ENCODE measurements around the gene FHL1.
"Not testable (repeated sequence)": the region's sequence is repeated elsewhere in the genome, so short reads cannot be mapped to it uniquely, and the experiment has no call there.

FHL1 gene

DNA sequence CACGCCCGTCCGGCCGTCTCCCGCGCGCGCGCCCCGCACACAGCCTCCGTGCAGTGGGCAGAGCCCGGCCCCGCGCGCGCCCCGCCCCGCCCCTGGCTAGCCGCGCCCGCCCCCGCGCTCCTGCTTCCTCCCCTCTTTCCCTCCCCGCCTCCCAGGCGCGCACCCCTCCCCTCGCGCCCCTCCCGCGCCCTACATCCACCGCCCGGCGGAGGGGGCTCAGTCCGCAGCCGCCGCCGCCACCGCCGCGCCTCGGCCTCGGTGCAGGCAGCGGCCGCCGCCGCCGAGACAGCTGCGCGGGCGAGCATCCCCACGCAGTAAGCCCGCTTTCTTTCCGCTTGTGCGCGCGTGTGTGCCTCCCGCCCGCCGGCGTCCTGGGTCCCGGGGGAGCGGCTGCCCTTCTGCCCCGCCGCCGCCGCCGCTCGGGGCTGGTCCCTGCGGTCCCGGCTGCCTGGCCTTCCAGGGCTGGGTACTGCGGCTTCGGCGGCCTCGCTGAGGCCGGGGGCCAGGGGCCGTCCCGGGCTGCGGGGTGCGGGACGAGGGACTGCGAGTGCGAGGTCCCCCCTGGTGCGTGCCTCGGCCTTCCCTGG, at the start of gene FHL1:
Gene FHL1, plus strand, starts transcription at position 219 of the 587 bp plus-strand sequence.
- DNase-seq (ENCODE audit: low spot score), result peak; percentile 58

DNA sequence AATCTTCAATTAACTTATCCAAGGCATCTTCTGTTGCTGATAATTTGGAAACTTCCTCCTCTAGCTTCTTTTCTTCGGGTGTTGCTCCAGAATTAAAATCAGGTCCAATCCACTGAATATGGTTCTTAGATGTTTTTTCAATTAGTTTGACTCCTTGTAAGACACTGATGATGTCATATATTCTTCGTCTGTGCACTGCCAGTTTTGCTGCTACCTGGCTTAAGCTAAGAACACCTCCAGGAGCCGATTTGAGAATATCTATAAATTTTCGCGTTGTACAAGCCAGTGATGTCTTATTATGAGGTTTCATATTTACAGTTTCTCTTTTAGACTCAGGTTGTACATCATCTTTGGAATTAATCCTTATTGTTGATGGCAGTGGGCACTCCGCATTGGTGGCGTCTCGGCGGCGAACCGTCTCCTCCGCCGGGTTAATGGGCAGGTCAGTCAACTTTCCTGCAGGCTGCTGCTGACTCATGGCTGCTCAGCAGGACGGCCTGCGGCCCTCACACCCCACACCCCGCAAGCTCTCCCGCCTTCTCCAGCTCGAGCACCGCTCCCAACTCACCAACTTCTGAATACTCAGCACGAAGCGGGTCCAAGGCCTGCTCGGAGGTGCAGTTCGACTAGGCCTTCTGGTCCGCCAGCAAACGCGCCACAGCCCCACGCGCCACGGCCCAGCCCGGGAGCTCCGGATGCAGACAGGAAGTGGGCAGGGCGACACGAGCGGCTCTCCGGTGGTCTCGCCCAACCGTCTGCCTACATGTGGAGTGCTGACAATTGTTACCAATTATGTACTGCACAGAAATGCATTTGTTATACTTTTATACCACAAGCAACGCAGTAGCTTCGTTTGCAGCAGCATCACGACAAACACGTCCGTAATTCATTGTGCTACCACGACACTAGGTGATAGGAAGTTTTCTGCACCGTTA, 49.2 kb upstream of the FHL1 start:
- no peak for DNase-seq (ENCODE audit: low spot score)

DNA sequence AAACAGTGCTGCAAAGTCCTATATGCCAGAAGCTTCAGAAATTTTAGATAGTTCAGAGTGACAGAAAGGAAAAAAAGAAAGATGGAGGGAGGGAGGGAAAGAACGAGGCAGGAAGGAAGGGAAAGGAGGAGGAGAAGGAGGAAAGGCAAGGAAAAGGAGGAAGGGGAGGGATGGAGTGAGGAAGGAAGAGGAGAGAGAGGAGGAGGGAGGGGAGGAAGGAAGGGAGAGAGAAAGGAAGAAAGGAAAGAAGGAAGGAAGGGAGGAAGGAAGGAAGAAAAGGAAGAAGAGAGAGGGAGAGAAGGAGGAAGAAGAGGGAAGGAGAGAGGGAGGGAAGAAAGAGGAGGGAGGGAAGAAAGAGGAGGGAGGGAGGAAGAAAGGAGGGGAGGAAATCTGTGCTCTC, 42.4 kb upstream of the FHL1 start:
- no peak for DNase-seq (ENCODE audit: low spot score)

DNA sequence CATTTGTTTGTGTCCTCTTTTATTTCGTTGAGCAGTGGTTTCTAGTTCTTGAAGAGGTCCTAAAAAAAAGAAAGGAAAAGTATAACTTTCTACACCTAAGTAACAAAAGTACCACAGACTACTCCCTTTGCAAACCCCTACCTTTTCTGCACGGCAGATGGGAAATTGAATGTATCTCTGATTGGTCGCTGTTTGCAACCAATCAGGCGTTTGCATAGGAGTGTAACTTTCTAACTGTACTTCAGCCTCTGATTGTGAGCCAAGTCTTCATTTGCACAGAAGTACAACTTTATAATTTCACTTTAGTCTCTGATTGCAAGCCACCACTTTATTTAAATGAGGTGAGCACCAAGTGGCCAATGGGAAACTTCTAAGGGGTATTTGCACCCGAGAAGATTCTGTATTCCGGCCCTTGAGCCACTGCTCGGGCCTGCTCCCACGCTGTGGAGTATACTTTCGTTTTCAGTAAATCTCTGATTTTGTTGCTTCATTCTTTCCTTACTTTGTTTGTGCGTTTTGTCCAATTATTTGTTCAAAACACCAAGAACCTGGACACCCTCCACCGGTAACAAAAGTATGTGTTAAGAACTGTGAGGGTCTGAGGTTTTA, 40.3 kb upstream of the FHL1 start:
- no peak for DNase-seq (ENCODE audit: low spot score)

DNA sequence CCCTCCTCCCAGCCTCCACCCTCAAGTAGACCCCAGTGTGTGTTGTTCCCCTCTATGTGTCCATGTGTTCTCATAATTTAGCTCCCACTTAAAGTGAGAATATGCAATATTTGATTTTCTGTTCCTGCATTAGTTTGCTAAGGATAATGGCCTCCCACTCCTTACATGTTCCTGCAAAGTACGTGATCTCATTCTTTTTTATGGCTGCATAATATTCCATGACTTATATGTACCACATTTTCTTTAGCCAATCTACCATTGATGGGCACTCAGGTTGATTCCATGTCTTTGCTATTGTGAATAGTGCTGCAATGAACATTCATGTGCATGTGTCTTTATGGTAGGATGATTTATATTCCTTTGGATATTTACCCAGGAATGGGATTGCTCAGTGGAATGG, 38.4 kb upstream of the FHL1 start:
- DNase-seq (ENCODE audit: low spot score), result not testable (repeated sequence)

DNA sequence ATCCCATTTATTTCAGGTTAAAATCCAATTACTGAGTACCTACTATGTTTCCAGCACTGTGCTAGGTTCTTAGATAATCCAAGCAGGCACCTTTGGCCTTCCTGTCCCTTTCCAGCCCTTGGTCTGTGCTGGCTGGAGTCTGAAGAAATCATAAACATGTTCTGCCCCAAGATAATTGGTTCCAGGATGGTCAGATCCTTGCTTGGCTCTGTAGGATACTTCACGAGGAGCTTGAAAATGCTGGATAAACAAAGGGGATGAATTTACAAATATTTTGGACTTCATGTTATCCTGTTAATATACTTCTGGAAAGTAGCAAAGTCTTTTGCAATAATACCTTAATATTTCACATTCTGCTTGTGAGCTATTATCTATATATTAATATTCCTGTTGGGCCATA, 35.0 kb upstream of the FHL1 start:
- no peak for DNase-seq (ENCODE audit: low spot score)

DNA sequence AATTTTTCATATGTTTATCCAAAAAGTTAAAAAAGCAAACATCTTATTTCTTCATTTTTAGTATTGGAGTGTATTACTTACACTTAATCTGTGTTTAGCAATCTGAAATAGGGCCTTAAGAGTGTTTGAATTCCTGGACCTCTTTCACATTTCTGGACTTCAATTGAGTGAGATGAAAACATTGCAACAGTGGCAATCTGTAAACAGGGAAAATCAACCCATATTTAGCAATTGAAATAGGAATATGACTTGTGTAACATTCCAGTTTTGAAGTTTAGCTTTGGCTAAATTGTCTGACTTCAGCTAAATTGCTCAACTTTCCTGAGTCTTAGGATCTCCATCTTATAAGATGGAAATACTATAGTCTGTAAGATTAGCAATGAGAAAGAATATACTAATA, 34.6 kb upstream of the FHL1 start:
- DNase-seq (ENCODE audit: low spot score), result no peak

DNA sequence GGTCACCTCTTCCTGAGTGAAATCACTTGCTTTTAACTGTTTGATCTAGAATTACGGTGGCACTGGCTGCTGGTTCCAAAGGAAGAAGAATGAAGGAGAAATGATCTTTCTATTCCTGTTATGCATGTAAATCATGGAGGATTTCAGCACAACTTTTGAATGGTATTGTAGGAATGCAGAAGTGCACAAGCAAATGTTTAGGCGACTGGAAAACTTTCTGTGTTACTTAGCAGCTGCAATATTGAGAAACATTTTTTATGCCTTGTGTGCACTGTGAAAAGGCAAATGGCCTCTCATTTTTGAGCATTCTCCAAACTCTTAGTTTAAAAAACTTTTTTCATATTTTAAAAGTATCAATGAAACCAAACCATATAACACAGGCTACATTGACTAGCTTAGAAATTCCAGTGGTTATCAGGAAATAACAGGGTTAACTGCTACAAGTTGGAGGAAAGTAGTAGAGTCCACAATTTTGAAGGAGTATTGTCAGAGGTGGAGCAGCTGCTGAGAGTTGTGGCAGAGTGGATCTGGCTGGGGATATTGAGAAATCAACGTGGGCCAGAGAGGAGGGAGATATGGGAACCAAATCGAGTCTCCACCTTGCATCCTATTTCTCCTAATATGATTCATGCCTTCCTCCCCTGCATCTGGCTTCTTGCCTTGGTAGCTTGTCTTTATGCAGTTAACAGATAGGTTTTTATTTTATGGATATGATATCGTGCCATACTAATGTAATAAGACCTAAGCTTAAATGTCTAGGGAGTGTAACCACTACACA, 32.0 kb upstream of the FHL1 start:
- peak; percentile 2 for DNase-seq (ENCODE audit: low spot score)

DNA sequence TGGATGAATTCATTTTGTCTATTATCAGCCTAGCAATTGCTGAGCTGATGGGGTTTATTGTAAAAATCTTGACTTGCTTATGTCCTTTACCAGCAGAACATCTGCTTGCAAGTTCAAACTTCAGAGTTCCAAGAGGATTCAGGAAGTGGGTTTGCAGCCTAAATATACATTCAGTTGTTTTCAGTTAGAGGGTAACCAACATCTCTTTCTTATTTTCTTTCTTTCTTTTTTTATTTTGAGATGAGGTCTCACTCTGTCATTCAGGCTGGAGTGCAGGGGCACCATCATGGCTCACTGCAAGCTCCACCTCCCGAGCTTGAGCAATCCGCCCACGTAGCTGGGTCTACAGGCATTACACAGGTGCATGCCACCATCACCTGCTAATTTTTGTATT, 31.4 kb upstream of the FHL1 start:
- DNase-seq (ENCODE audit: low spot score), result no peak

DNA sequence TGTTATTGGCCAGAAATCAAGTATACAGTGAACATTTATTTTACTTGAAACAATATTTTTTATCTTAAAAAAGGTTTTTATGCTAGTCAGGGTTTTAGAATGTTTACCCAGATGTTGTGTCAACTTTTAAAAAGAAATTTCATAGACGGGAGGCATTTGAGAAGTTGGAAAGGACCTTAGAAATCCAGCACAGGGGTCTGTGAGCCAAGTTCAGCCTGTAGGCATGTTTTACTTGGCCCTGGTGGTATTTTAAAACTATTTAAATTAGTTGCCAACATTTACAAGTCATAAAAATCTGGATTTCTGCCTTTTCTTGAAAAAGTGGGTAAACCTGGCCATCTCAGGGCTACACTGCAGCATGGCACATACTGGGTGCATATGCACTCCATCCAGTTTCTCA, 25.5 kb upstream of the FHL1 start:
- DNase-seq (ENCODE audit: low spot score), result no peak

DNA sequence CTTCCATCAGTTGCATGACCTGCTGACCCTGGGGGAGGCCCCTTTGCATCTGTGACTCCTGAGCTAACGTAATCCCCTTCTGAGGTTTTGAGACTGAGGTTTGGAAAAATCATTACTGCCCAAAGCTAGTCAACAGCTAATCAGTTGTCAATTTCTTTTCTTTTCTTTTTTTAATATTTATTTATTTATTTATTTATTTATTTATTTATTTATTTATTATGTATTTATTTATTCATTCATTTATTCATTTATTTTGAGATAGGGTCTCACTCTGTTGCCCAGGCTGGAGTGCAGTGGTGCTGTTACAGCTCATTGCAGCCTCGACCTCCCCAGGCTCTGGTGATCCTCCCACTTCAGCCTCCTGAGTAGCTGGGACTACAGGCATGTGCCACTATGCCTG, 25.1 kb upstream of the FHL1 start:
- no peak for DNase-seq (ENCODE audit: low spot score)

DNA sequence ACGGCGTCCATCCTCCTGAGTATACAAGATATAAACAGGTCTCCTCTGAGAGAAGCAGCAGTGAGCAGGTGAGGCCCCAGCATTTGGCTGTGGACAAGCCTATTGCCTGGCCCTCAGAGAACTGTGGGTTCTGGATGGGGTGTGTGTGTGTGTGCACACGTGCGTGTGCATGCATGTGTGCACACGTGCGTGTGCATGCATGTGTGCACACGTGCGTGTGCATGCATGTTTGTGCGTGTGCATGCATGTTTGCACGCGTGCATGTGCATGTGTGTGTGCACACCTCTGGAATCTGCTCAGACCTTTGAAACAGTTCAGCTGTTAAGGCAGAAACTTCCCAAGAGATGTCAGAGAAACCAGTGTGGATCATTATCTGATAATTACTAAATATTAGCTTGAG, 22.2 kb upstream of the FHL1 start:
- DNase-seq (ENCODE audit: low spot score), result no peak

DNA sequence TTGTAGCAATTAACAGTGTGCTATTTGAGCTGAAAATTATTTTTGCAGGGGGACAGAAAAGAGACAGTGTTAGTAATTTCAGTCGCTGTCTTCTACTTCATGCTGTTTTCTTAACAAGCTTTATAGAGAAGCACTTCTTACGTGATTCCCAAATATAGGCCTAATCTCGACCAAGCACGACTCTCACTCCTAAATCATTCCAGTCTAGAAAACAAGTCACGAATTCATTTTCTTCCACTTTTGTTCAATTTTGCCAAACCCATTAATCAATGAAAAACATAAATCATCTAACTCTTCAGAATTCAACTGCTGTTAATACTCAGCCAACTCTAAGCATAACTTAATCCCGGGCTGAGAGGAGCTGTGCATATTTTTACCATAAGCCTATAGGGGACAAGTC, 21.0 kb upstream of the FHL1 start:
- no peak for DNase-seq (ENCODE audit: low spot score)

DNA sequence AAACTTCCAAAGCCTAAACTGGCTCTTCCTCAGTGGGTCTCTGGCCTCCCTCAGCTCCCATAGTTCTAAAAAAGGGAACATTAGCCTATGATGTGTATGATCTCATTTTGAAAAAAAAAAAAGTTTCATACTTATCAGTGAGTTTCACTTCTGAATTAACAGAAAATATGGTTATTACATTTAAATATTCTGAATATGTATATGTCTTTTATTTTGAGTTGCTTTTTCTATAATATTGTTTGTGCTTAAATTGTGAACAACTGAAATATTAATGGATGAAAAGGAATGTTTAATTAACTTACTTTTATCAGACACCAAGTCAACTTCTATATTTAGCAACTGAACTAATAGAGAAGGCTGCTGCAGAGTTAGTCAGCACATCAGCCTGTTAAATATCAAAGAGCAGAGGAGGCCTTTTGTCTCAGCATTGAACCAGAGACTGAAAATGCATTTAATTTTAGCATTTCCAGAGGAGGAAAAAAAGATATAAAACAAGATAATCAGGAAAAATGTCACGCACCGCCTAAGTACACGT, 20.4 kb upstream of the FHL1 start:
- DNase-seq (ENCODE audit: low spot score), result no peak

DNA sequence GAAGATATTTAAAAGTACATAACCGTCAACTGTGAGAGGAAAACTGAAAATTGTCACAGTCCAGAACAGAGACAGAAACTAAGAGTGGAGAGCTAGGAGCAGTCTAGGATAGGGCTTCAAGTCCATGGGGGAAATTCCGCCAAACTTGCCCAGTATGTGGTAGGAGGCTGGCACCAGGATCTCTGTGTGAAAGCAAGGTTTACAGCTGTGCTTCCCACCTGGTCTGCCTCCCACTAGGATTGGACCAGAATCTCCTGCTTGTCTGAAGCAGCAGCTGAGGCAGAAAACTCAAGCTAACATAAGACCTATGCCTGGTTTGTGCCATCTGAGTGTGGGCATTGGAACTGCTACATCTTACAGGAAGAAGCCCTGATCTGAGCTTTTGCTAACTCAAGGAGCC, 18.6 kb upstream of the FHL1 start:
- DNase-seq (ENCODE audit: low spot score), result no peak

DNA sequence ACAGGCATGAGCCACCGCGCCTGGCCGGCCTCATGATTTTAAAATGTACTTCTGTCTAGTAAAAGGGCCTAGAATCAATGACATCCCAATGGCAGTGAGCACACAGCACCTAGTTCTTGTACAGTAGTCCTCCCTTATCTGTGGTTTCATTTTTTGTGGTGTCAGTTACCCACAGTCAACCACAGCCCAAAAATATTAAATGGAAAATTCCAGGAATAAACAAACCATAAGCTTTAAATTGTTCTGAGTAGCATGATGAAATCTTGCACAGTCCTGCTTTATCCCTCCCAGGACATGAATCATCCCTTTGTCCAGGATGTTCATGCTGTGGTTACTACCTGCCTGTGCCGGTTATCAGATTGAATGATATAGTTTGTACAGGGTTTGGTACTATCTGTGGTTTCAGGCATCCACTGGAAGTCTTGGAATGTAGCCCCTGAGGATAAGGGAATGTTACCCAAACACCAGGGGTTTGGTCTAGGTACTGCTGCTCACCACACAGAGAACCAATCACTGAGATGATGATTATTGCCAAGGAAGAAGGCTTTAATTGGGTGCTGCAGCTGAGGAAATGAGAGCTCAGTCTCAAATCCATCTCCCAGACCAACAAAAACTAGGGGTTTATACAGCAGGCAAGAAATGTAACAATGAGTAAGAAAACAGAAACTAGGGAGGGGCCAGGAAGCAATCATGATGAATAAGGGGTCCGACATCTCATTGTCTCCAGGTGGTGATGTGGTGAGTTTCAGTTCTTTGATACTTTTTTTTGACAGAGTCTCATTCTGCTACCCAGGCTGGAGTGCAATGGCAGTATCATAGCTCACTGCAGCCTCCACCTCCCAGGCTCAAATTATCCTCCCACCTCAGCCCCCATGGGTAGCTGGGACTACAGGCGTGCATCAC, 16.2 kb upstream of the FHL1 start:
- no peak for DNase-seq (ENCODE audit: low spot score)

DNA sequence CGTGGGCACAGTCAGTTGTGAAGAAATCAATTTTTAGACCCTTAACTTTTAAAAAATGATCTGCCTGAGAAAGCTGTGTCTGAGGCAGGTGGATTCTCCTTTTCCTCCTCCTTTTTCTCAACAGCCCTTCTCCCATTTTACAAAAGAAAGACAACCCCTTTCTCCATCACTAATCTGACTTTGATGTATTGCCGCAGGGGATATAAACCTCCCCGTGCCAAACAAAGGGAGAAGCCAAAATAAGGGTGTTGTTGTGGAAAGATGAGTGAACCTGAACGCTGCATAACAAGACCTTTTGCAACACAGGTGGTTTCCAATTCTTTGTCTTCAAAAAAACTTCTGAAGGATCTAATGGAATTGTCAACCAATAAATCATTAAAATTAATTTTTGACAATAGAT, 8.4 kb upstream of the FHL1 start:
- DNase-seq (ENCODE audit: low spot score), result no peak

DNA sequence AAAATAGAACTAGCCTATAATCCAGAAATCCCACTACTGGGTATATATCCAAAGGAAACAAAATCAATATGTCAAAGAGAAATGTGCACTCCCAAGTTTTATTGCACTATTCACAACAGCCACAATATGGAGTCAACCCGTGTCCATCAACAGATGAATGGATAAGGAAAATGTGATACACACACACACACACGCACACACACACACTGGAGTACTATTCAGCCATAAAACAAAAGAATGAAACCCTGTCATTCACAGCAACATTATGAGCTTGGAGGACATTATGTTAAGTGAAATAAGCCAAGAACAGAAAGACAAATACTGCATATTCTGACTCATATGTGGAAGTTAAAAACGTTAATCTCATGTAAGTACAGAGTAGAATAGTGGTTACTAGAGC, 5.8 kb upstream of the FHL1 start:
- no peak for DNase-seq (ENCODE audit: low spot score)

DNA sequence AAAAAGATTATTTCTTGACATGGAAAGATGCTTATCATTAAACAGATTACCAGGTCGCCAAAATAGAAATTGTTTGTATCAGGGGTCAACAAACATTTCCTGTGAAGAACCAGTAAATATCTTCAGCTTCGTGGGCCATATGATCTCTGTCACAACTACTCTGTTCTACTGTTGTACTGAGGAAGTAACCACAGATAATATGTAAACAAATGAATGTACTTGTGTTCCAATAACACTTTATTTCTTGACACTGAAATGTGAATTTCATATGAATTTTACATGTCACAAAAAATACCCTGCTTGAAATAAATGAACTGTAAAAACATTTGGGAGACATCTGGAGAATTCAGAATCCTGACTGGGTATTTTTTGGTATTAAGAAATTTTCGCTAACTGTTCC, 4.7 kb upstream of the FHL1 start:
- DNase-seq (ENCODE audit: low spot score), result no peak

DNA sequence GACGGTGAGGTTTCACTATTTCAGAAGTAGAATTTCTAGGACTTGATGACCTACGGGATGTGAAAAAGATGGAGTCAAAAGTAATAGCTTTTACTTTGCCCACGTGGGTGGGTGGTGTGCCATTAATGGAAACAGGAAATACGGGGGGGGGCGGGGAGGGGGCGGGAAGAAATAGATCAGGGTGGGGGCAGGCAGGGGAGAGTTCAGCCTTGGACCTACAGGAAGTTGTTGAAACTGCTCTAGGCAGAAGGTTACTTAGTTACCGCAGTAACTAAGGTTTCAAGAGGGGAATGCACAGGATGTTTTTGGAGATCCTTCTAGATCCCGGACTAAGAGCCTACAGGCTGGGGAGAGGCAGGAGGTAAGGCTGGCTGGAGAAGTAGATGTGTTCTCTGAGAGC, 3.6 kb upstream of the FHL1 start:
- no peak for DNase-seq (ENCODE audit: low spot score)

DNA sequence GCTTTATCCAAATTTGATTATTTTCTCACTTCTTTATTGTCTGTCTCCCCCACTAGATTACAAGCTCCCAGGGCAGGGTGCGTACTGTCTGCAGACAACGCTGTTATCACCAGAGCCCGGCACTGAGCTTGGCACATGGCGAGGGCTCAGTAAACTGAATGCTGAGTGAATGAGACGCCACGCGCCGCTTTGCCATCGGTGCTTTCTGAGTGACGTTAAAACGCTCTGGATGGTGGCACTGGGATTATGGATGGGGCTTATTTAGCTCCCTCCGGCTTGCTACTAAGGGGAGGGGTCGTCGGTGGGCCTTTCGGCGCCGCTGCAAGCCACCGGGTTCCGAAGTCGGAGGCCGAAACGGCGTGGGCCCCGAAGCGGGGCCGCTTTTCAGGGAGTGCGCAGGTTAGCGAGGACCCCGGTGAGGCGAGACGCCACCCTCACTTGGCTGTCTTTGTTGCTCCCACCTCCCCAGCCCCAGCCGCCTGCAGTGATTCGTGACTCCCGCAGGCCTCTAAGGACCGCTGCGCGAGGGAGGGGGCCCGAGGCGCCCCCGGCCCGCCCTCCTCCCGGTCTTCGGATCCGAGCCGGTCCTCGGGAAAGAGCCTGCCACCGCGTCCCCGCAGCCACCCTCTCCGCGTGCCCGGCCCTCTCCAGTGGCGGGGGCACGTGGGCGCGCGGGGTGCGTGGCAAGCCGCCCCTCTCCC, 569 bp upstream of the FHL1 start:
- DNase-seq (ENCODE audit: low spot score), result no peak

Measured in Ammon's horn (tissue), 1 donor.